Smooth muscle cell (in vitro differentiated cells): ENCODE results near the gene CTSE. TPM values are rescaled to one million over a fixed set of nuclear protein-coding genes. Genes with fewer than 3 reads are reported as not detected.
"Not testable (repeated sequence)": the region's sequence is repeated elsewhere in the genome, so short reads cannot be mapped to it uniquely, and the experiment has no call there.

Source experiments
- DNase-seq: peaks from one replicate; lab custom pipeline; 2025; ENCODE audit not compliant: unreplicated experiment; lab: John Stamatoyannopoulos, UW
- H2AFZ ChIP-seq: fragments of 200-600 bp; sonication (generic); 2 replicates; pipeline ENCODE4 v1.6.0; 2016; ENCODE audit warnings: antibody characterized with exemption, low read depth, mild to moderate bottlenecking
- H3F3A ChIP-seq: fragments of 200-600 bp; sonication (generic); 2 replicates; pipeline ENCODE4 v1.6.0; 2017; ENCODE audit warnings: antibody characterized with exemption, low read depth
- H3K27ac ChIP-seq: fragments of 200-600 bp; sonication (generic); 2 replicates; pipeline ENCODE4 v1.5.1; 2016; ENCODE audit warnings: low read depth, mild to moderate bottlenecking
- H3K27me3 ChIP-seq: fragments of 200-600 bp; sonication (generic); 2 replicates; pipeline ENCODE4 v1.6.1; 2016; ENCODE audit warnings: low read depth, mild to moderate bottlenecking
- H3K36me3 ChIP-seq: fragments of 200-600 bp; sonication (generic); 2 replicates; pipeline ENCODE4 v1.5.1; 2016; ENCODE audit warnings: low read depth
- H3K4me1 ChIP-seq: fragments of 200-600 bp; sonication (generic); 2 replicates; pipeline ENCODE4 v1.5.1; 2016; ENCODE audit warnings: low read depth
- H3K4me2 ChIP-seq: fragments of 200-600 bp; sonication (generic); 2 replicates; pipeline ENCODE4 v1.6.0; 2016; ENCODE audit warnings: mild to moderate bottlenecking
- H3K4me3 ChIP-seq: fragments of 200-600 bp; sonication (generic); 2 replicates; pipeline ENCODE4 v1.5.1; 2016; ENCODE audit warnings: mild to moderate bottlenecking
- H3K79me2 ChIP-seq: fragments of 200-600 bp; sonication (generic); 2 replicates; pipeline ENCODE4 v1.6.0; 2016; ENCODE audit warnings: low read depth, mild to moderate bottlenecking
- H3K9ac ChIP-seq: fragments of 200-600 bp; sonication (generic); 2 replicates; pipeline ENCODE4 v1.6.0; 2016; ENCODE audit warnings: low read depth
- H3K9me3 ChIP-seq: fragments of 200-600 bp; sonication (generic); replicated peaks from 2 replicates; pipeline ENCODE4 v1.5.1; 2016; ENCODE audit warnings: low read depth
- H4K20me1 ChIP-seq: fragments of 200-600 bp; sonication (generic); 2 replicates; pipeline ENCODE4 v1.6.0; 2016; ENCODE audit warnings: low read depth
- WGBS: methylation state at CpG from one replicate; pipeline ENCODE4 v1.1.7; 2016; ENCODE audit warnings: low lambda C conversion rate; 5-methylcytosine and 5-hydroxymethylcytosine counted together
- polyA plus RNA-seq: library from polyadenylated mRNA; unstranded; fragments of >200 nt; fragmentation: Nextera tagmentation; extraction: Ambion mirVana; gene quantifications from 2 replicates; pipeline ENCODE4 v1.2.1, GENCODE V29; 2016
- total RNA-seq: library from RNA; depleted of rRNA; stranded (reverse); fragments of >200 nt; gene quantifications from 2 replicates; pipeline ENCODE4 v1.2.3, GENCODE V29; 2014

The CTSE gene
- total and polyA plus RNA-seq, 2 experiments from 2014 or later = not detected

DNA sequence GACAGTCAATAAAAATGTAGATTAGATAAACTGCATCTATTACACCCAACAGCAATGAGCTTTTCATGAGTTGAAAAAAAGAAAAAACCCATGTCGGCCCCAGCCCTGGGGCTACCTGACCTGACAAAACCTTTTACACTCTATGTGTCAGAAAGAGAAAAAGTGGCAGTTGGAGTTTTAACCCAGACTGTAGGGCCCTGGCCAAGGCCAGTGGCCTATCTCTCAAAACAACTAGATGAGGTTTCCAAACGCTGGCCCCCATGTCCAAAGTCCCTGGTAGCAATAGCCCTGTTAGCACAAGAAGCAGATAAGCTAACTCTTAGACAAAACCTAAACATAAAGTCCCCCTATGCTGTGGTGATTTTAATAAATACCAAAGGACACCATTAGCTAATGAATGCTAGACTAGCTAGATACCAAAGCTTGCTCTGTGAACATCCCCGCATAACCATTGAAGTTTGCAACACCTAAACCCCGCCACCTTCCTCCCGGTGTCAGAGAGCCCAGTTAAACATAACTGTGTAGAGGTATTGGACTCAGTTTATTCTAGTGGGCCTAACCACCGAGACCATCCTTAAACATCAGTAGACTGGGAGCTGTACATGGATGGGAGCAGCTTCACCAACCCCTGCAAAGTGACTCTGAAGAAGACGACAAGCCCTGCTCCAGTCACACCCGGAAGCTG lies 32.1 kb upstream of the CTSE start:
- not testable (repeated sequence) for H3K9me3 ChIP-seq, H2AFZ ChIP-seq, H3K9ac ChIP-seq, H3K79me2 ChIP-seq, H3K4me1 ChIP-seq, DNase-seq, H4K20me1 ChIP-seq, H3K4me3 ChIP-seq, H3K27me3 ChIP-seq, H3K36me3 ChIP-seq, H3K27ac ChIP-seq, H3F3A ChIP-seq, H3K4me2 ChIP-seq
- 93% methylated on average over 8 of the region's 8 CpGs for WGBS

DNA sequence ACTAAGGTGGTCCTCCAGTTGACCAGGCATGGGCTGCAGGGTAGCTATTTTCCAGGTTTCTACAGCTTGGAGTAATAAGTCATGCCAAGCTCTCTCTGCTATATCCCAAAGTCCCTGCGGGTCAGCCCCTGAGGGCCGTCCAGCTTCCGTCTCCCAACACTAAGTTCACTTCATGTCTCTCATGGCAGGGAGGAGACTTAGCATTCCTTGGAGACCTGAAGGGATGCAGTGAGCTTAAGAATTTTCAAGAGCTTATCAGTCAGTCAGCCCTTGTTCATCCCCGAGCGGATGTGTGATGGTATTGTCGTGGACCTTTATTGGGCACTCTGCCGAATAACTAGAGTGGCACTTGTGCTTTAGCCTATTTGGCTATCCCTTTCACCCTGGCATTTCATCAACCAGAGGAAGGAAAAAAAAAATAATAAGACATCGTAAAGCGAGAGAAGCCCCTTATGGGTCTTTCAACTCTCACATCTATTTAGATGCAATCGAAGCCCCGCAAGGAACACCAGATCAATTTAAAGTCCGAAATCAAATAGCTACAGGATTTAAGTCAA lies 31.5 kb upstream of the CTSE start:
- 95% methylated on average over 12 of the region's 12 CpGs for WGBS
- not testable (repeated sequence) for H3K4me2 ChIP-seq, DNase-seq

DNA sequence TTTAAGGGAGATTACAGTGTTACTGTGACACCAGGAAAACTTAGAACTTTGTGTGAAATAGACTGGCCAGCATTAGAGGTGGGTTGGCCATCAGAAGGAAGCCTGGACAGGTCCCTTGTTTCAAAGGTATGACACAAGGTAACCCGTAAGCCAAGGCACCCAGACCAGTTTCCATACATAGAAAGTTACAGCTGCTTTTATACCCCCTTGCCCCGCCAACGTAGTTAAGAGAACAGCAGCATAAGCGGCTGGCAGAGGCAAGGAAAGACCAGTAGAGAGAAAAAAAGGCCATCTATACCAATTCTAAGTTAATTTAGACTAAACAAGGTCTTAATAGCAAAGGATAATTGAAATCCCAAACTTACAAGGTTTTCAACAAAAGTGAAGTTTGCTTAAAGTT lies 29.9 kb upstream of the CTSE start:
- not testable (repeated sequence) for H3K9ac ChIP-seq, H3K9me3 ChIP-seq, H3K27me3 ChIP-seq, H3F3A ChIP-seq, H3K36me3 ChIP-seq, H2AFZ ChIP-seq, H3K79me2 ChIP-seq, H3K4me2 ChIP-seq, H4K20me1 ChIP-seq, DNase-seq, H3K4me1 ChIP-seq, H3K27ac ChIP-seq, H3K4me3 ChIP-seq
- WGBS = 92% methylated on average over 4 of the region's 4 CpGs

More for the DNA sequence above, 31.5 kb upstream of the CTSE start:
- H2AFZ ChIP-seq, H4K20me1 ChIP-seq, H3F3A ChIP-seq, H3K36me3 ChIP-seq, H3K27ac ChIP-seq, H3K9me3 ChIP-seq, H3K79me2 ChIP-seq, H3K4me3 ChIP-seq, H3K27me3 ChIP-seq, H3K9ac ChIP-seq, H3K4me1 ChIP-seq: not testable (repeated sequence)

DNA sequence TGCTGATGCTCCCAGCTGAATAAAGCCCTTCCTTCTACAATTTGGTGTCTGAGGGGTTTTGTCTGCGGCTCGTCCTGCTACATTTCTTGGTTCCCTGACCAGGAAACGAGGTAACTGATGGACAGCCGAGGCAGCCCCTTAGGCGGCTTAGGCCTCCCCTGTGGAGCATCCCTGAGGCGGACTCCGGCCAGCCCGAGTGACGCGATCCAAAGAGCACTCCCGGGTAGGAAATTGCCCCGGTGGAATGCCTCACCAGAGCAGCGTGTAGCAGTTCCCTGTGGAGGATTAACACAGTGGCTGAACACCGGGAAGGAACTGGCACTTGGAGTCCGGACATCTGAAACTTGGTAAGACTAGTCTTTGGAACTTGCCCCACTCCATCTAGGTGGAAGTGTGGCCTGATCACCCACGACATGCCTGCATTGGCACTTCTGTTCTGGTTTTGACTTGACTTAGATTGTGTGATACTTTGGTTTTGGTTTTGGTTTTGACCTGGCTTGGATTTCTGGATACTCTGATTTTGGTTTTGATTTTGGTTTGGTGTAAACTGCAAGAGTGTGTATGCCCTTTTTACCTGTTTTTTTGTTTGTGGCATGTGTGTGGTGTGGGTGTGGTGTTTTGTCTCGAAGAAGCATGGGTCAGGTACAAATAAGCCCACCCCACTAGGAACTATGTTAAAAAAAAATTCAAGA lies 29.4 kb upstream of the CTSE start, which contains the start of gene RHEX:
RHEX (plus strand) TSS at position 255 of the 692 bp plus-strand sequence. CDS start 44,656 bp downstream, outside the sequence.
- H4K20me1 ChIP-seq, H3K9me3 ChIP-seq, H3K9ac ChIP-seq, H3F3A ChIP-seq, DNase-seq, H2AFZ ChIP-seq, H3K4me3 ChIP-seq, H3K4me1 ChIP-seq, H3K4me2 ChIP-seq, H3K36me3 ChIP-seq, H3K79me2 ChIP-seq, H3K27ac ChIP-seq, H3K27me3 ChIP-seq: not testable (repeated sequence)
- WGBS = 92% methylated on average over 17 of the region's 17 CpGs

DNA sequence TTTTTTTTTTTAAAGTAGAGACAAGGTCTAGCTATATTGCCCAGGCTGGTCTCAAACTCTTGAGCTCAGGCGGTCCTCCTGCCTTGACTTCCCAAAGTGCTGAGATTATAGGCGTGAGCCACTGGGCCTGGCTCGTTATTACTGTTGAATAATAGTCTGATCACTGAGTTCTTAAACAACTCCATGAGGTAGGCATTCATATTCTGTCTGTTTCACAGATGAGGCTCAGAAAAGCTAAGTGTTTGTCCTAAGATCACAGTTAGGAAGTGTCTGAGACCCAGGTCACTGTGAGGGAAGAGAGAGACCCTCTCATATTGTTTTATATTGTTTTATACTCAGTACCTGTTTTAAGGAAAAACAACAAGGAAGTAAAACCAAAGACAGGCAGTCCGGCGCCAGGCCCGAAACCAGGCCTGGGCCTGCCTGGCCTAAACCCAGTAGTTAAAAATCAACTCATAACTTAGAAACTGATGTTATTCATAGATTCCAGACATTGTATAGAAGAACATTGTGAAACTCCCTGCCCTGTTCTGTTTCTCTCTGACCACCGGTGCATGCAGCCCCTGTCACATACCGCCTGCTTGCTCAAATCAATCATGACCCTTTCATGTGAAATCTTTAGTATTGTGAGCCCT lies 28.7 kb upstream of the CTSE start:
- not testable (repeated sequence) for H3K79me2 ChIP-seq, H3K4me2 ChIP-seq, H3K9ac ChIP-seq, H3K4me1 ChIP-seq, H3K4me3 ChIP-seq, H3F3A ChIP-seq, H3K9me3 ChIP-seq, H4K20me1 ChIP-seq, DNase-seq, H3K36me3 ChIP-seq, H2AFZ ChIP-seq, H3K27ac ChIP-seq, H3K27me3 ChIP-seq
- WGBS = 94% methylated on average over 6 of the region's 8 CpGs
